Epithelial cell of proximal tubule (primary cell): ENCODE measurements around the gene NFKB1. TPM values are rescaled to one million over a fixed set of nuclear protein-coding genes. Genes with fewer than 3 reads are reported as not detected.

Source experiments
- DNase-seq: peaks from one replicate; pipeline ENCODE4 v3.0.0-alpha.2; 2011; ENCODE audit warnings: low read depth
- H3K4me3 ChIP-seq: 2 replicates; pipeline ENCODE4 v1.5.1; 2011; ENCODE audit warnings: low read depth, mild to moderate bottlenecking, low read length
- total RNA-seq: library from RNA; depleted of rRNA; stranded (reverse); fragments of >200 nt; gene quantifications from 2 replicates; pipeline ENCODE4 v1.2.3, GENCODE V29; 2015
- TF ChIP-seq, protein P1 (sequence below): conservative IDR thresholded peaks from 2 replicates; pipeline ENCODE4 v1.5.1; 2012; ENCODE audit warnings: low read depth, mild to moderate bottlenecking, low read length

Gene NFKB1
- total RNA-seq, 1 donor from 2014 or later, result 26.2 TPM

GRCh38 chr4:102631616-102632015 lies 130.5 kb downstream of the NFKB1 start:
- H3K4me3 ChIP-seq, result no peak overlapping the region
- no peak for DNase-seq
- TF ChIP-seq, protein P1, sequence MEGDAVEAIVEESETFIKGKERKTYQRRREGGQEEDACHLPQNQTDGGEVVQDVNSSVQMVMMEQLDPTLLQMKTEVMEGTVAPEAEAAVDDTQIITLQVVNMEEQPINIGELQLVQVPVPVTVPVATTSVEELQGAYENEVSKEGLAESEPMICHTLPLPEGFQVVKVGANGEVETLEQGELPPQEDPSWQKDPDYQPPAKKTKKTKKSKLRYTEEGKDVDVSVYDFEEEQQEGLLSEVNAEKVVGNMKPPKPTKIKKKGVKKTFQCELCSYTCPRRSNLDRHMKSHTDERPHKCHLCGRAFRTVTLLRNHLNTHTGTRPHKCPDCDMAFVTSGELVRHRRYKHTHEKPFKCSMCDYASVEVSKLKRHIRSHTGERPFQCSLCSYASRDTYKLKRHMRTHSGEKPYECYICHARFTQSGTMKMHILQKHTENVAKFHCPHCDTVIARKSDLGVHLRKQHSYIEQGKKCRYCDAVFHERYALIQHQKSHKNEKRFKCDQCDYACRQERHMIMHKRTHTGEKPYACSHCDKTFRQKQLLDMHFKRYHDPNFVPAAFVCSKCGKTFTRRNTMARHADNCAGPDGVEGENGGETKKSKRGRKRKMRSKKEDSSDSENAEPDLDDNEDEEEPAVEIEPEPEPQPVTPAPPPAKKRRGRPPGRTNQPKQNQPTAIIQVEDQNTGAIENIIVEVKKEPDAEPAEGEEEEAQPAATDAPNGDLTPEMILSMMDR, result no peak

- H3K4me3 ChIP-seq, result no peak overlapping the region
- no peak for DNase-seq
- TF ChIP-seq, protein P1, result no peak
Observed at GRCh38 chr4:102632241-102633065, 131.3 kb downstream of the NFKB1 start.

DNA sequence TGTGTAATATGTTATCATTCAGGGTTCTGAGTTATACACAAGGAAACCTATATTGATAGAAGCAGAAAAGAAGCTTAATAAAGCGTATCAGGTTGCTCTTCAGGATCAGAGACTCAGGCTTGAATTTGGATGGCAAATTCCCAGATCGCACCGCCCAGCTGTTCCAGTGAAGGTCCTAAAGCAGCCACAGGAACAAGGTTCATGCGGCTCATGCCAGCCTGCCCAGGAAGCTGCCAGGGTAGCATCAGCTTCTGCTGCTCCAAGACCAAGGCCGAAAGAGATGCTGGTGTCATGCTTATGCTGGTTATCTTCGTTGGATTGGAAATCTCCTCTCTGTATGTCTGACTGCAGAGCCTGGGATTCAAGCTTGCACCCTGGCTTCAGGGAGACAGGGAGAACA lies 131.9 kb downstream of the NFKB1 start:
- H3K4me3 ChIP-seq, result no peak overlapping the region
- no peak for DNase-seq
- TF ChIP-seq, protein P1, result no peak

GRCh38 chr4:102637391-102637790 lies 136.2 kb downstream of the NFKB1 start:
- DNase-seq, result no peak
- TF ChIP-seq, protein P1, result no peak
- H3K4me3 ChIP-seq, result no peak overlapping the region

GRCh38 chr4:102638621-102639020 lies 137.5 kb downstream of the NFKB1 start:
- TF ChIP-seq, protein P1, result no peak
- DNase-seq, result no peak
- no peak overlapping the region for H3K4me3 ChIP-seq

GRCh38 chr4:102639598-102639997 lies 138.4 kb downstream of the NFKB1 start:
- no peak overlapping the region for H3K4me3 ChIP-seq
- TF ChIP-seq, protein P1, result no peak
- no peak for DNase-seq

DNA sequence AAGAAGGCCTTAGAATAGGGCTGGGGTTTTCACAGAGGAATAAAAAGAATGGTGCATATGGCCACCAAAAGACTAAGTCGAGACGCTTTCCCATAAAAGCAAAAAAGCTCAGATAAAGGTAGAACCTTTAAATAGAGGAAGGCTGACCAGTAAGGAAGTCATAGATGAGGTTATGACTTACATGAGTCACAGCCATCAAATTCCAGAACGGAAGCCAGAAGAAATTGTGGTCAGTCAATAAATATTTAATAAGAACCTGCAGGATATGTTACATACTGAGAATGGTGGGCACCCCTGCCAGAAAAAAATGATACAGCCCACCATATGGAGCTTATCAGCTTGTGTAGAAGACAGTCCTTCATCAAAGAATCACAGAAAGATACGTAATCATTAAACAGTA lies 139.5 kb downstream of the NFKB1 start:
- H3K4me3 ChIP-seq, result no peak overlapping the region
- TF ChIP-seq, protein P1, result no peak
- no peak for DNase-seq
